ENCODE data around the gene KCNJ1.

Gene KCNJ1

DNA sequence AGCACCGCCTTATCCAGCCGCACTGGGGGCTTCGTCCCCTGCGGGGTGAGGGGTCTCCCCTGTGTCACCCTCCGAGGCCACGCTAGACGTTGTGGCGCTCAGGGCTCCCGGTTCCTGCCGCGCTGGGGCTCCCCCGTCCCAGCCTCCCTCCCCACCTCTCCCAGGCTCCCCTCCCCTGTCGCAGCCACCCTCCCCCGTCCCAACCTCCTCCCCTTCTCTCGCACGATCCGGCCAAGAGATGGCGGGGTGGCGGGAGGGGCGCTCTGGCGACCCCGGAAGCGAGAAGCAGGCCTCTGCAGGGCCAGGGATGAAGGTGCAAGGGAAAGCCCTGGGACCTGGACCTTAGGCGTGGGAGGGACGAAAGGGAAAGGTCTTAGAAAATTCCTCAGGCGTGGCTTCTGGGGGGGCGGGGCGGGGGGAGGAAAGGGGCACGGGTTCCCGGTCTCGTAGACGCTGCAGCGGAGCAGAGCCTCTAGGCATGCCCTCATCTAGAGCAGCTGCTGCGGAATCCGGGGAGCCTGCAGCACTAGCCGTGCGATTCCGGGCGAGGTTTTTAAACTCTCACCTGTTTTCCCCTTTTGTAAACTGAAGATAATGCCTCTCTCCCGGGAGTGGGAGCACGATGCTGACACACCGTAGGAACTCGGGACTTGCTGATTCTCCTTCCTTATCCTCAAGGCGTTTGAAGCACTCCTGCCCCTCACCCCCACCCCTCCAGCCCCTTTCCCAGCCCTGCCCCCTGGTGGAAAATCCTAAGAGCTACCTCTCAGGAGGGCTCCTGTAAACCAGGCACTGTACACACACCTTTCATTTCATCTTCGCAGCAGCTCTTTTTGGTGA, 38.5 kb upstream of the KCNJ1 start:
- TF ChIP-seq ZNF274 (IDR thresholded peaks at IDR 0.05; ENCODE audit: low read depth, low read length): no peak
- no peak for TF ChIP-seq SUZ12 (IDR thresholded peaks at IDR 0.05; ENCODE audit: extremely low read depth, insufficient read depth, insufficient read length)
- TF ChIP-seq YY1 (IDR thresholded peaks at IDR 0.05; ENCODE audit: insufficient read depth, insufficient read length): no peak
- H3K4me3 ChIP-seq (ENCODE audit: insufficient read length, low read depth): peak overlapping the region; percentile 41
- H3K27me3 ChIP-seq (ENCODE audit: insufficient read depth, insufficient read length): no peaks in the 10 kb centered on the region
- peak overlapping the region; percentile 75 for H3K9ac ChIP-seq (ENCODE audit: insufficient read length, low read depth)
- peaks cover 9% of the 10 kb centered on the region for H3K4me1 ChIP-seq (ENCODE audit: insufficient read depth, insufficient read length)
- H3K36me3 ChIP-seq (ENCODE audit: insufficient read depth, insufficient read length, low read length): peaks cover 10% of the 10 kb centered on the region
- H3K9me3 ChIP-seq (ENCODE audit: insufficient read depth, low read length): no peaks in the 10 kb centered on the region
- peak; percentile 40 for DNase-seq (ENCODE audit: low read depth, low spot score)

GRCh38 chr11:128904656-128905344, 37.7 kb upstream of the KCNJ1 start:
- Histone ChIP-seq H3K9me3 (ENCODE audit: insufficient read depth, low read length) (no peaks in the 10 kb centered on the region), H3K36me3 (ENCODE audit: insufficient read depth, insufficient read length, low read length) (peaks cover 10% of the 10 kb centered on the region), H3K27me3 (ENCODE audit: insufficient read depth, insufficient read length) (no peaks in the 10 kb centered on the region), H3K4me1 (ENCODE audit: insufficient read depth, insufficient read length) (peaks cover 9% of the 10 kb centered on the region), H3K4me3 (ENCODE audit: insufficient read length, low read depth) (peak overlapping the region; percentile 41), H3K9ac (ENCODE audit: insufficient read length, low read depth) (peak overlapping the region; percentile 75)
- DNase-seq (ENCODE audit: low read depth, low spot score): no peak
- no peak for TF ChIP-seq SUZ12 (IDR thresholded peaks at IDR 0.05; ENCODE audit: extremely low read depth, insufficient read depth, insufficient read length)
- TF ChIP-seq ZNF274 (IDR thresholded peaks at IDR 0.05; ENCODE audit: low read depth, low read length): no peak
- TF ChIP-seq YY1 (IDR thresholded peaks at IDR 0.05; ENCODE audit: insufficient read depth, insufficient read length): no peak

DNA sequence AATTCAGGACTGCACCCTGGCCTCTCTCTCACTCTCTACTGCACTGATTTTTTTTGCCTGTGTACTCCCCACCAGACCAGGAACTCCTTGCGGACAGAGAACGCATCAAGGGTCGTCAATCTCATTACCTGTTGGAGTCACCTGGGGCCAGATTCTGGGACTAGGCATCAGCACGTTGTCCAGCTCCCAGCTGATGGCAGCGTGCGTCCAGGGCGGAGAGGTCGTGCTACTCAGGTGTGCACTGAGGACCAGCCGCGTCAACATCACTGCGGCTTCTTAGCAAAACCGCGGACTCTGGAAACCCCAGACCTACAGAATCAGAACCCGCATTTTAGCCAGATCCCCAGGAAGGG, 37.2 kb upstream of the KCNJ1 start:
- Histone ChIP-seq H3K4me1 (ENCODE audit: insufficient read depth, insufficient read length) (peaks cover 9% of the 10 kb centered on the region), H3K4me3 (ENCODE audit: insufficient read length, low read depth) (no peak overlapping the region), H3K9me3 (ENCODE audit: insufficient read depth, low read length) (no peaks in the 10 kb centered on the region), H3K36me3 (ENCODE audit: insufficient read depth, insufficient read length, low read length) (peaks cover 10% of the 10 kb centered on the region), H3K27me3 (ENCODE audit: insufficient read depth, insufficient read length) (no peaks in the 10 kb centered on the region), H3K9ac (ENCODE audit: insufficient read length, low read depth) (no peak overlapping the region)
- no peak for DNase-seq (ENCODE audit: low read depth, low spot score)
- TF ChIP-seq YY1 (IDR thresholded peaks at IDR 0.05; ENCODE audit: insufficient read depth, insufficient read length) (no peak), SUZ12 (IDR thresholded peaks at IDR 0.05; ENCODE audit: extremely low read depth, insufficient read depth, insufficient read length) (no peak), ZNF274 (IDR thresholded peaks at IDR 0.05; ENCODE audit: low read depth, low read length) (no peak)

DNA sequence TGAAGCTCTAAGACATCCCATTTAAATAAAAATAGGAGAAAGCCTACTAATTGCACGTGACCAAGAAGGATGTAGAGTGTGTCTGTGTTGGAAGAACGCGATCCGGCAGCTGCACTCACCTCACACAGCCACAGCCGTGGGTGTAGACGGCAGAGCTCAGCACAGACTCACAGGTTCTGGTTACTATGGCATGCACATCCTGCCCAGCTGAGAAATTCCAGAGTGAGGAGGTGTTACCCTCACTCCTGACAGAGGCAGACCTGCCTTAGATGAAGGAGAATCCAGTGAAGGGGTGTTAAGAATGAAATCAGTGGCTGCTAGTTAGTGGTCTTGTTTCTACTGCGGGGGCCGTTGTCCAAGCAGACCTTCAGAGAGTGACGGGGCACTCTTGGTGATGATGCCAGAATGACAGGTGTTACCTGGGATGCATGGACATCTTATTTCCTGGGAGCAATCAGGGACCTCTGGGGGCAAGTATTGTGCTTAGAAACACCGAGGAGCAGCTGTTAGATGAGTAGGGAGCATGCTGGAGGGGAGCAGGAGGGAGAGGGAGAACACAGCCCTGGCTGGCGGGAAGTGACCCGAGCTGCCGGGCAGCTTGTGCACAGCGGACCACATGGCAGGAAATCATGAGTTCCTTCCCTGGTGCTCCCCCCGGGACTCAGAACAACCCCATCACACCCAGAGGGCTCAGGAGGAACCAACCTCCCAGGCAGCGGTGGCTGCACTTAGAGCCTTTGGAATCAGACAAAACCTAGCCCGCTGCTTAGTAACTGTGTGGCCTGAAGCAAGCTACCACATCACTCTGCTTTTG, 36.4 kb upstream of the KCNJ1 start:
- TF ChIP-seq SUZ12 (IDR thresholded peaks at IDR 0.05; ENCODE audit: extremely low read depth, insufficient read depth, insufficient read length) (no peak), YY1 (IDR thresholded peaks at IDR 0.05; ENCODE audit: insufficient read depth, insufficient read length) (no peak), ZNF274 (IDR thresholded peaks at IDR 0.05; ENCODE audit: low read depth, low read length) (no peak)
- DNase-seq (ENCODE audit: low read depth, low spot score): no peak
- Histone ChIP-seq H3K4me3 (ENCODE audit: insufficient read length, low read depth) (no peak overlapping the region), H3K27me3 (ENCODE audit: insufficient read depth, insufficient read length) (no peaks in the 10 kb centered on the region), H3K9ac (ENCODE audit: insufficient read length, low read depth) (no peak overlapping the region), H3K9me3 (ENCODE audit: insufficient read depth, low read length) (no peaks in the 10 kb centered on the region), H3K4me1 (ENCODE audit: insufficient read depth, insufficient read length) (peaks cover 9% of the 10 kb centered on the region), H3K36me3 (ENCODE audit: insufficient read depth, insufficient read length, low read length) (peaks cover 10% of the 10 kb centered on the region)

DNA sequence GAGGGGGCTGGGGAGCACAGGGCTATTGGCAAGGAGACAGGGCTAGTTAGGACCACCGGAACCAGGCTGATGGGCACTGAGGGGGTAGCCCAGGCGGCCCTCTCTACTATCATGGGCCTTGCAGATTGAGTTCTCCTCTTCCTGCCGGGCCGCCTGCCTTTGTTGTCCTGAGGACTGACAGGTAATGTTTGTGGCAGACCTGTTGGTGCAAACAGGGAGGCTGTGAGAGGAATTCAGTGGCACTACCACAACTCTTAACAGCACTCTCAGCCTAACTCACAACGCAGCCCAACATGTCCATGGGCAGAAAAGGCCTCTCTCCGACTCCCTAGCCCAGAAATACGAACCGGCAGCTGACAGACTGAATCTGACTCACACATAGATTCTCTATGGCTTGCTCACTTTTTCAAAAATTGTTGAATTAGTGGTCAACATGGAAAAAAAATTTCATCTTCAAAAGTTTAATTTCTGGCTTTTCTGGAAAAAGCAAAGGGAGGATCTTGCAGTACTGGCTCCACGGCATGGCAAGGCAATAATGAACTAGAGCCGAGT, 35.5 kb upstream of the KCNJ1 start:
- peaks cover 9% of the 10 kb centered on the region for H3K4me1 ChIP-seq (ENCODE audit: insufficient read depth, insufficient read length)
- peaks cover 10% of the 10 kb centered on the region for H3K36me3 ChIP-seq (ENCODE audit: insufficient read depth, insufficient read length, low read length)
- no peaks in the 10 kb centered on the region for H3K27me3 ChIP-seq (ENCODE audit: insufficient read depth, insufficient read length)
- no peak for DNase-seq (ENCODE audit: low read depth, low spot score)
- H3K4me3 ChIP-seq (ENCODE audit: insufficient read length, low read depth): no peak overlapping the region
- H3K9me3 ChIP-seq (ENCODE audit: insufficient read depth, low read length): no peaks in the 10 kb centered on the region
- H3K9ac ChIP-seq (ENCODE audit: insufficient read length, low read depth): no peak overlapping the region
- TF ChIP-seq YY1 (IDR thresholded peaks at IDR 0.05; ENCODE audit: insufficient read depth, insufficient read length): no peak
- TF ChIP-seq ZNF274 (IDR thresholded peaks at IDR 0.05; ENCODE audit: low read depth, low read length): no peak
- no peak for TF ChIP-seq SUZ12 (IDR thresholded peaks at IDR 0.05; ENCODE audit: extremely low read depth, insufficient read depth, insufficient read length)

- H3K4me3 ChIP-seq (ENCODE audit: insufficient read length, low read depth): no peak overlapping the region
- peaks cover 9% of the 10 kb centered on the region for H3K4me1 ChIP-seq (ENCODE audit: insufficient read depth, insufficient read length)
- H3K9me3 ChIP-seq (ENCODE audit: insufficient read depth, low read length): no peaks in the 10 kb centered on the region
- H3K9ac ChIP-seq (ENCODE audit: insufficient read length, low read depth): no peak overlapping the region
- H3K36me3 ChIP-seq (ENCODE audit: insufficient read depth, insufficient read length, low read length): peaks cover 10% of the 10 kb centered on the region
- no peaks in the 10 kb centered on the region for H3K27me3 ChIP-seq (ENCODE audit: insufficient read depth, insufficient read length)
- no peak for DNase-seq (ENCODE audit: low read depth, low spot score)
- TF ChIP-seq SUZ12 (IDR thresholded peaks at IDR 0.05; ENCODE audit: extremely low read depth, insufficient read depth, insufficient read length): no peak
- TF ChIP-seq YY1 (IDR thresholded peaks at IDR 0.05; ENCODE audit: insufficient read depth, insufficient read length): no peak
- TF ChIP-seq ZNF274 (IDR thresholded peaks at IDR 0.05; ENCODE audit: low read depth, low read length): no peak
Measured at GRCh38 chr11:128901653-128902514, 34.8 kb upstream of the KCNJ1 start.

Data from NT2/D1 (cell line).